PFSK-1 (cell line): ENCODE results near the gene THOC6.

Experiments
- FOXP2 ChIP-seq: optimal IDR thresholded peaks from 2 replicates; pipeline ENCODE3; 2011; ENCODE audit warnings: borderline replicate concordance, control low read depth, inconsistent platforms; ENCODE audit not compliant: insufficient read depth; ENCODE audit errors: extremely low read length, extremely low read depth
- POLR2AphosphoS5 ChIP-seq: IDR thresholded peaks from 2 replicates; pipeline ENCODE4 v1.6.1; 2012; ENCODE audit warnings: low read depth, mild to moderate bottlenecking, control low read depth, low read length, moderate library complexity
- SIN3A ChIP-seq: IDR thresholded peaks from 2 replicates; pipeline ENCODE4 v1.6.1; 2012; ENCODE audit warnings: mild to moderate bottlenecking, low read length, moderate library complexity, borderline replicate concordance; ENCODE audit not compliant: insufficient read depth
- TAF1 ChIP-seq: IDR thresholded peaks from 2 replicates; pipeline ENCODE4 v1.6.1; 2012; ENCODE audit warnings: low read length, control low read depth, borderline replicate concordance; ENCODE audit not compliant: insufficient read depth
- TF ChIP-seq, protein P1 (sequence below), 2 experiments: IDR thresholded peaks; 2 replicates each; pipeline versions ENCODE4 v1.6.1 to v1.8.0; 2011 to 2012; ENCODE audit warnings: low read depth in 2 of 2, low read length in 2 of 2, control low read depth in 1 of 2, inconsistent platforms in 1 of 2, mild to moderate bottlenecking in 1 of 2, moderate library complexity in 1 of 2; ENCODE audit not compliant: insufficient read depth in 1 of 2

The THOC6 gene

GRCh38 chr16:2976673-2977072 lies 47.2 kb upstream of the THOC6 start:
- TF ChIP-seq SIN3A (no peak), FOXP2 (no peak)
- TF ChIP-seq, protein P1, sequence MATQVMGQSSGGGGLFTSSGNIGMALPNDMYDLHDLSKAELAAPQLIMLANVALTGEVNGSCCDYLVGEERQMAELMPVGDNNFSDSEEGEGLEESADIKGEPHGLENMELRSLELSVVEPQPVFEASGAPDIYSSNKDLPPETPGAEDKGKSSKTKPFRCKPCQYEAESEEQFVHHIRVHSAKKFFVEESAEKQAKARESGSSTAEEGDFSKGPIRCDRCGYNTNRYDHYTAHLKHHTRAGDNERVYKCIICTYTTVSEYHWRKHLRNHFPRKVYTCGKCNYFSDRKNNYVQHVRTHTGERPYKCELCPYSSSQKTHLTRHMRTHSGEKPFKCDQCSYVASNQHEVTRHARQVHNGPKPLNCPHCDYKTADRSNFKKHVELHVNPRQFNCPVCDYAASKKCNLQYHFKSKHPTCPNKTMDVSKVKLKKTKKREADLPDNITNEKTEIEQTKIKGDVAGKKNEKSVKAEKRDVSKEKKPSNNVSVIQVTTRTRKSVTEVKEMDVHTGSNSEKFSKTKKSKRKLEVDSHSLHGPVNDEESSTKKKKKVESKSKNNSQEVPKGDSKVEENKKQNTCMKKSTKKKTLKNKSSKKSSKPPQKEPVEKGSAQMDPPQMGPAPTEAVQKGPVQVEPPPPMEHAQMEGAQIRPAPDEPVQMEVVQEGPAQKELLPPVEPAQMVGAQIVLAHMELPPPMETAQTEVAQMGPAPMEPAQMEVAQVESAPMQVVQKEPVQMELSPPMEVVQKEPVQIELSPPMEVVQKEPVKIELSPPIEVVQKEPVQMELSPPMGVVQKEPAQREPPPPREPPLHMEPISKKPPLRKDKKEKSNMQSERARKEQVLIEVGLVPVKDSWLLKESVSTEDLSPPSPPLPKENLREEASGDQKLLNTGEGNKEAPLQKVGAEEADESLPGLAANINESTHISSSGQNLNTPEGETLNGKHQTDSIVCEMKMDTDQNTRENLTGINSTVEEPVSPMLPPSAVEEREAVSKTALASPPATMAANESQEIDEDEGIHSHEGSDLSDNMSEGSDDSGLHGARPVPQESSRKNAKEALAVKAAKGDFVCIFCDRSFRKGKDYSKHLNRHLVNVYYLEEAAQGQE (IDR thresholded peaks at IDR 0.05; ENCODE audit: insufficient read depth in 1 of 2, low read depth in 2 of 2, low read length in 2 of 2): no peak

GRCh38 chr16:2977440-2977839 lies 46.4 kb upstream of the THOC6 start:
- no peak for TF ChIP-seq TAF1
- no peak for TF ChIP-seq SIN3A
- TF ChIP-seq, protein P1 (IDR thresholded peaks at IDR 0.05; ENCODE audit: insufficient read depth in 1 of 2, low read depth in 2 of 2, low read length in 2 of 2): no peak
- no peak for TF ChIP-seq FOXP2
- no peak for TF ChIP-seq POLR2AphosphoS5

- TF ChIP-seq, protein P1 (IDR thresholded peaks at IDR 0.05; ENCODE audit: insufficient read depth in 1 of 2, low read depth in 2 of 2, low read length in 2 of 2): no peak
- TF ChIP-seq POLR2AphosphoS5 (no peak), FOXP2 (no peak), TAF1 (0 out of 2 replicates have a peak, but pooled peaks have one; percentile 31)
Observed at GRCh38 chr16:2979669-2980226, 44.1 kb upstream of the THOC6 start.

DNA sequence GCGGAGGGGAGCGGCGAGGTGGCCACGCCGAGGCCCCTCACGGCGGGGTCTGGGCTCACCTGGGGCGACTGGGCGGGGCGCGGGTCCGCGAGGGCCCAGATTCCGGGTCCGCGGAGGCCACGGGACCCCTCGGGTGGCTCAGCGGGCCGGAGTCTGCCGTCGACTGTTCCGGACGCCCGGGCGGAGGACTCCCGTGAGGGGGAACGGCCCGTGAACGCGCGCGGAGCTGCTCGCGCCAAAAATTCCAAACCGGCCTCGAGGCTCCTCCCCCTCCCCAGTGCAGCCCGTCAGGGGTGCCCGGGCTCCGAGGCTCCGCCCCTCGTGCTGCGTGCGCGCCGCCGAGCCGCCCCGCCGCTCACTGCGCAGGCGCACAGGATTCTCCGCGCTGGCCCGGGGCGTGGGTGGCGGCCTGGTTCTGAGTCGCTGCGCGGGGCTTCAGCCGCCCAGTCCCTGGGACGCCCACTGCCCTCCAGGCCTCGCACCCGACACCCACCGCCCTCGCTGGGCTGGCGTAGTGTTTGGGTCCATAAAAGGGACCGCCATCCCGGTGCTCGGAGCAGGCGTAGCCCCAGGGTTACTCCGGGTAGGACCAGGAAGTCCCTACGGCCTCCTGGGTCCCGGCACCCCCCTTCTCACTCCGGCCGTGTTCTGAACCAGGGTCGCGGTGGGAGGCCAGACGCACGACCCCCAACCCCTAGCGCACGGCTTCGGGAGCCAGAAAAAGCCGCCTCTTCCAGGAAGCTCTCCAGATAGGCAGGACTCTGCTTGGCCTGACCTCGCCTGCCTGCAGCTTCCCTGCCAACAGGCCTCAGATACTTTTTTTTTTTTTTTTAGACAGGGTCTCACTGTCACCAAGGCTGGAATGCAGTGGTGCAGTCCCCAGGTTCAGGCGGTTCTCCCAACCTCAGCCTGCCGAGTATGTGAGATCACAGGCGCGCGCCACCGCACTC lies 43.3 kb upstream of the THOC6 start, which contains the start of gene PKMYT1:
Gene PKMYT1 (minus strand): TSS at position 220 of the 950 bp plus-strand sequence. CDS start 789 bp downstream, outside the sequence.
- TF ChIP-seq, protein P1 (IDR thresholded peaks at IDR 0.05; ENCODE audit: insufficient read depth in 1 of 2, low read depth in 2 of 2, low read length in 2 of 2): no peak
- peak; percentile 91 for TF ChIP-seq POLR2AphosphoS5
- no peak for TF ChIP-seq SIN3A
- TF ChIP-seq TAF1: peak; percentile 67; the same call in 1 of the 2 replicates
- no peak for TF ChIP-seq FOXP2
